ENCODE results near the gene YTHDF2.
"Not testable (repeated sequence)": the region's sequence is repeated elsewhere in the genome, so short reads cannot be mapped to it uniquely, and the experiment has no call there.

The YTHDF2 gene

GRCh38 chr1:28759257-28759656 lies 22.5 kb downstream of the YTHDF2 start:
- no peak for DNase-seq (ENCODE audit: low read depth)

- DNase-seq (ENCODE audit: low read depth), result no peak
These were observed 24.4 kb downstream of the YTHDF2 start for GRCh38 chr1:28761189-28761588.

- no peak for DNase-seq (ENCODE audit: low read depth)
These were observed 29.9 kb downstream of the YTHDF2 start for GRCh38 chr1:28766532-28767183.

GRCh38 chr1:28770601-28771165 lies 33.9 kb downstream of the YTHDF2 start:
- no peak for DNase-seq (ENCODE audit: low read depth)

GRCh38 chr1:28771921-28772320 lies 35.2 kb downstream of the YTHDF2 start:
- not testable (repeated sequence) for DNase-seq (ENCODE audit: low read depth)

GRCh38 chr1:28773105-28773504 lies 36.4 kb downstream of the YTHDF2 start:
- no peak for DNase-seq (ENCODE audit: low read depth)

- no peak for DNase-seq (ENCODE audit: low read depth)
These were observed 38.6 kb downstream of the YTHDF2 start for GRCh38 chr1:28775121-28775942.

- DNase-seq (ENCODE audit: low read depth), result no peak
These were observed 39.6 kb downstream of the YTHDF2 start for GRCh38 chr1:28776341-28776740.

- no peak for DNase-seq (ENCODE audit: low read depth)
These were observed 41.3 kb downstream of the YTHDF2 start for GRCh38 chr1:28778021-28778420.

- no peak for DNase-seq (ENCODE audit: low read depth)
These were observed 43.1 kb downstream of the YTHDF2 start for GRCh38 chr1:28779751-28780408.

GRCh38 chr1:28781305-28781704 lies 44.6 kb downstream of the YTHDF2 start:
- DNase-seq (ENCODE audit: low read depth), result no peak

- no peak for DNase-seq (ENCODE audit: low read depth)
These were observed 45.3 kb downstream of the YTHDF2 start for GRCh38 chr1:28782011-28782410.

GRCh38 chr1:28783363-28783762 lies 46.6 kb downstream of the YTHDF2 start:
- DNase-seq (ENCODE audit: low read depth), result no peak

GRCh38 chr1:28789412-28789811 lies 52.7 kb downstream of the YTHDF2 start:
- DNase-seq (ENCODE audit: low read depth), result no peak

GRCh38 chr1:28789816-28790215 lies 53.1 kb downstream of the YTHDF2 start:
- no peak for DNase-seq (ENCODE audit: low read depth)

- no peak for DNase-seq (ENCODE audit: low read depth)
These were observed 53.8 kb downstream of the YTHDF2 start for GRCh38 chr1:28790377-28791035.

- not testable (repeated sequence) for DNase-seq (ENCODE audit: low read depth)
These were observed 55.2 kb downstream of the YTHDF2 start for GRCh38 chr1:28791929-28792328.

GRCh38 chr1:28792644-28793121 lies 55.9 kb downstream of the YTHDF2 start:
- no peak for DNase-seq (ENCODE audit: low read depth)

GRCh38 chr1:28794582-28794981 lies 57.8 kb downstream of the YTHDF2 start:
- DNase-seq (ENCODE audit: low read depth), result not testable (repeated sequence)

- DNase-seq (ENCODE audit: low read depth), result no peak
These were observed 59.8 kb downstream of the YTHDF2 start for GRCh38 chr1:28796352-28797211.

GRCh38 chr1:28800324-28800723 lies 63.6 kb downstream of the YTHDF2 start:
- DNase-seq (ENCODE audit: low read depth), result no peak
